GM23338 (cell line): ENCODE results near the gene ALDH18A1. TPM values are rescaled to one million over a fixed set of nuclear protein-coding genes. Genes with fewer than 3 reads are reported as not detected.

Source experiments
- CREB1 ChIP-seq: fragments of 250-450 bp; sonication (Bioruptor Pico); IDR thresholded peaks from 2 replicates; pipeline ENCODE4 v1.5.0; 2020; ENCODE audit warnings: low read depth, mild to moderate bottlenecking, moderate library complexity
- CTCF ChIP-seq, 2 experiments: fragments of 200-600 bp in 1 of 2; sonication (generic) in 1 of 2; conservative IDR thresholded peaks; 2 replicates each; pipeline versions ENCODE4 v1.5.1 to v1.6.1; 2016 to 2017; ENCODE audit warnings: antibody characterized with exemption in 2 of 2, low read depth in 2 of 2, mild to moderate bottlenecking in 2 of 2, moderate library complexity in 1 of 2
- EZH2phosphoT487 ChIP-seq: fragments of 200-600 bp; sonication (generic); IDR thresholded peaks from one replicate; pipeline ENCODE4 v1.8.1; 2018; ENCODE audit warnings: antibody characterized with exemption; ENCODE audit not compliant: unreplicated experiment
- JUNB ChIP-seq: IDR thresholded peaks from one replicate; pipeline ENCODE4 v1.6.1; 2016; ENCODE audit warnings: antibody characterized with exemption; ENCODE audit not compliant: unreplicated experiment
- NANOG ChIP-seq: IDR thresholded peaks from 2 replicates; pipeline ENCODE4 v1.6.1; 2016; ENCODE audit warnings: antibody characterized with exemption, borderline replicate concordance
- POLR2AphosphoS5 ChIP-seq: IDR thresholded peaks from 2 replicates; pipeline ENCODE4 v1.6.1; 2016; ENCODE audit warnings: antibody characterized with exemption, low read depth
- REST ChIP-seq: IDR thresholded peaks from one replicate; pipeline ENCODE4 v1.6.1; 2018; ENCODE audit warnings: antibody characterized with exemption; ENCODE audit not compliant: unreplicated experiment
- ZNF114 ChIP-seq: fragments of 250-450 bp; sonication (Bioruptor Pico); IDR thresholded peaks from 2 replicates; pipeline ENCODE4 v1.5.0; 2020; ENCODE audit warnings: mild to moderate bottlenecking, moderate library complexity
- ZNF462 ChIP-seq: fragments of 250-450 bp; sonication (Bioruptor Pico); IDR thresholded peaks from 2 replicates; pipeline ENCODE4 v1.5.0; 2020; ENCODE audit warnings: mild to moderate bottlenecking, moderate library complexity
- polyA plus RNA-seq: library from polyadenylated mRNA; unstranded; fragments of >200 nt; fragmentation: Nextera tagmentation; extraction: Ambion mirVana; gene quantifications from 2 replicates; pipeline ENCODE4 v1.2.1, GENCODE V29; 2016
- total RNA-seq: library from RNA; depleted of rRNA; stranded (reverse); fragments of >200 nt; shearing (Covaris generic); gene quantifications from 2 replicates; pipeline ENCODE4 v1.2.3, GENCODE V29; 2014

Gene ALDH18A1
- total and polyA plus RNA-seq, 2 experiments from 2014 or later, result 35.1 to 117 TPM

GRCh38 chr10:95661818-95662217, 5.3 kb upstream of the ALDH18A1 start (continued):
- no peak for TF ChIP-seq ZNF462
- TF ChIP-seq JUNB, result no peak
- TF ChIP-seq POLR2AphosphoS5, result no peak
- TF ChIP-seq REST, result no peak
- TF ChIP-seq EZH2phosphoT487, result no peak
- no peak for TF ChIP-seq ZNF114 (CRISPR knock-in tag)
- TF ChIP-seq NANOG, result no peak
- no peak for TF ChIP-seq CTCF (conservative IDR thresholded peaks at IDR 0.05; ENCODE audit: low read depth in 2 of 2)
- TF ChIP-seq CREB1 (CRISPR knock-in tag), result no peak
